Stomach (tissue), 9 donors: Measurements from ENCODE around the gene FOXC2. TPM values are rescaled to one million over a fixed set of nuclear protein-coding genes. Genes with fewer than 3 reads are reported as not detected.

Source experiments
- DNase-seq, 2 donors: peaks; one replicate each; pipeline versions ENCODE4 v3.0.0 to v3.0.0-alpha.2; 2013 to 2019
- H3K27ac ChIP-seq, 5 donors: fragments of 200-600 bp in 4 of 5; sonication (generic) in 4 of 5; one replicate each; pipeline ENCODE4 v1.5.1; 2013 to 2019; ENCODE audit warnings: mild to moderate bottlenecking in 1 of 5, moderate library complexity in 1 of 5
- H3K27me3 ChIP-seq, 3 donors: fragments of 200-600 bp; sonication (generic); one replicate each; pipeline ENCODE4 v1.5.1; 2017 to 2019; ENCODE audit warnings: mixed run types in 1 of 3
- H3K36me3 ChIP-seq, 4 donors: fragments of 200-600 bp; sonication (generic); 1 replicate in 3 of 4; 2 replicates in 1 of 4; pipeline ENCODE4 v1.5.1; 2016 to 2019
- H3K4me1 ChIP-seq, 4 donors: fragments of 200-600 bp; sonication (generic); one replicate each; pipeline ENCODE4 v1.5.1; 2016 to 2019
- H3K4me3 ChIP-seq, 4 donors: fragments of 200-600 bp; sonication (generic) in 3 of 4; one replicate each; pipeline ENCODE4 v1.5.1; 2016 to 2019; ENCODE audit warnings: mild to moderate bottlenecking in 1 of 4
- H3K9me3 ChIP-seq, 4 donors: fragments of 200-600 bp; sonication (generic); one replicate each; pipeline ENCODE4 v1.5.1; 2016 to 2019
- CTCF ChIP-seq, 7 experiments: fragments of 450-650 bp in 4 of 7; fragments of 200-600 bp in 3 of 7; sonication (generic) in 3 of 7; IDR thresholded peaks; one replicate each; pipeline ENCODE4 v1.5.1; 2016 to 2019; ENCODE audit warnings: antibody characterized with exemption in 7 of 7, control low read depth in 2 of 7, mild to moderate bottlenecking in 1 of 7
- EP300 ChIP-seq: sonication (generic); formaldehyde crosslinking; IDR thresholded peaks from one replicate; pipeline ENCODE4 v1.6.1; 2017; ENCODE audit warnings: antibody characterized with exemption
- POLR2A ChIP-seq, 4 donors: fragments of 450-650 bp; IDR thresholded peaks; one replicate each; pipeline ENCODE4 v1.6.1; 2016; ENCODE audit warnings: antibody characterized with exemption in 4 of 4, control low read depth in 2 of 4, mild to moderate bottlenecking in 1 of 4, moderate library complexity in 1 of 4
- POLR2AphosphoS5 ChIP-seq, 3 donors: sonication (generic); formaldehyde crosslinking; IDR thresholded peaks; one replicate each; pipeline ENCODE4 v1.6.1; 2016; ENCODE audit warnings: antibody characterized with exemption in 3 of 3
- WGBS, 5 donors: extraction: QIAGEN DNeasy Blood & Tissue Kit in 3 of 5; methylation state at CpG; one replicate each; pipeline versions ENCODE4 v1.1.5 to v1.1.7; 2013 to 2018; 5-methylcytosine and 5-hydroxymethylcytosine counted together
- intact Hi-C: fragments of 100-400 bp; cut with DNase I; formaldehyde crosslinking; loops from one replicate; pipeline ENCODE4 v1.15.1; 2023; ENCODE audit warnings: low total_unique reads
- polyA plus RNA-seq, 3 donors: library from polyadenylated mRNA; stranded (reverse); fragments of 200-250 nt; gene quantifications; one replicate each; pipeline ENCODE4 v1.2.3, GENCODE V29; 2013
- total RNA-seq, 5 donors: library from RNA; depleted of rRNA; stranded (reverse); fragments of >200 nt; gene quantifications; one replicate each; pipeline versions ENCODE4 v1.1.0 to v1.2.3, GENCODE V29; 2014 to 2016
- donor health status: healthy with polysubstance abuse.
- donor health status: Bipolar disorder and iron deficiency.
- donor health status: healthy.

Gene FOXC2
- total and polyA plus RNA-seq, 8 donors, result 0.08 to 0.18 (median 0.12) TPM; not detected in 5

DNA sequence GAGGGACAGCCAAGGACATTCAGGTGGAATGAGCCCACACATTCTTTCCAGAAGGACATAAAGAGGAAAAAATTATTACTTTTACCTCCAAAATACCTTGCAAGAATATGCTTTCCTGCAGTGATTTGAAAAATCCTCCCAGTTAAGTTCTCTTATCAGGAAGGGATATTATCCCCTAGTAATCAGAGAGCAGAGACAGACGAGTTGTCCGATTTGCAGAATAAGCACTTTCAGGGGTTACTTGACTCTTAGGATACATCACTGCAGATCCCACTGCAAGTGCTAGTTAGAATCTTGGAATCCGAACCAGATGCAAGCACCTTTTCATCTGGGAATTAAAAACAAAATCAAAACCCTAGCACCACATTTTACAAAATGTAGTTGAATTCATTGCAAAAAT lies 45.3 kb downstream of the FOXC2 start:
- Histone ChIP-seq H3K27me3 (peaks cover 0 to 51% (median 12%) of the 10 kb centered on the region in 3 donors), H3K4me1 (peaks cover 0 to 9% (median 0%) of the 10 kb centered on the region in 4 donors), H3K36me3 (no peaks in the 10 kb centered on the region), H3K9me3 (no peaks in the 10 kb centered on the region), H3K27ac (no peak overlapping the region), H3K4me3 (no peak overlapping the region)
- TF ChIP-seq CTCF (IDR thresholded peaks at IDR 0.05), result no peak
- TF ChIP-seq EP300, result no peak
- TF ChIP-seq POLR2AphosphoS5 (IDR thresholded peaks at IDR 0.05), result no peak
- TF ChIP-seq POLR2A (IDR thresholded peaks at IDR 0.05), result no peak
- intact Hi-C loops, result no loop called here
- WGBS, 5 donors, result 60 to 81% (median 72%) methylated on average over 3 of the region's 3 CpGs
- DNase-seq, result no peak

- Histone ChIP-seq H3K4me3 (no peak overlapping the region), H3K9me3 (no peaks in the 10 kb centered on the region), H3K27me3 (peaks cover 0 to 31% (median 16%) of the 10 kb centered on the region in 3 donors), H3K27ac (no peak overlapping the region), H3K4me1 (peaks cover 0 to 9% (median 0%) of the 10 kb centered on the region in 4 donors), H3K36me3 (no peaks in the 10 kb centered on the region)
- intact Hi-C loops, result no loop called here
- TF ChIP-seq POLR2AphosphoS5 (IDR thresholded peaks at IDR 0.05), result no peak
- no peak for TF ChIP-seq EP300
- TF ChIP-seq CTCF (IDR thresholded peaks at IDR 0.05), result no peak
- TF ChIP-seq POLR2A (IDR thresholded peaks at IDR 0.05), result no peak
- WGBS, 5 donors, result 44 to 68% (median 55%) methylated on average over 5 of the region's 5 CpGs
- DNase-seq, result no peak
These were observed 48.1 kb downstream of the FOXC2 start for GRCh38 chr16:86614699-86615098.

DNA sequence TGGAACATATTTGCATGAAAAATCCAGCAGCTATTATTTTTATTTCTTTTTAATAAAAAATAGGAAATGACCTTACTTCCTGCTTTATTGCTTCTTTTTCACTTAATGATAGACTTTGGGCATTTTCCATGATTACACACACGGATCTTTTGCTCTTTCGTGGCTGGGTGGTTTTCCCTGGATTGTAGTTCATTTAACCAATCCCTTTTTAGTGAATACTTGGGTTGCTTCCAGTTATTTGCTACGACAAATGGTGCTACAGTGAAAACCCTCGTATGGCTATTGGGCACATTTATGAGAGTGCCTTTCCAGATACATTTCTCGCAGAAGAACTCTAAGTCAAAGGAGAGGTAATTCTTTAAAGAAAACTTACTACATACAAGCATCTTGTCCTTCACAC lies 50.3 kb downstream of the FOXC2 start:
- TF ChIP-seq POLR2A (IDR thresholded peaks at IDR 0.05), result no peak
- no peak for TF ChIP-seq EP300
- no peak for TF ChIP-seq POLR2AphosphoS5 (IDR thresholded peaks at IDR 0.05)
- intact Hi-C loops, result no loop called here
- Histone ChIP-seq H3K9me3 (no peaks in the 10 kb centered on the region), H3K4me1 (no peaks in the 10 kb centered on the region), H3K27ac (no peak overlapping the region), H3K36me3 (no peaks in the 10 kb centered on the region), H3K27me3 (peaks cover 0 to 28% (median 8%) of the 10 kb centered on the region in 3 donors), H3K4me3 (no peak overlapping the region)
- no peak for DNase-seq
- 61 to 78% (median 72%) methylated on average over 5 of the region's 5 CpGs for WGBS, 5 donors

GRCh38 chr16:86618431-86619238 lies 52.0 kb downstream of the FOXC2 start:
- Histone ChIP-seq H3K27ac (no peak overlapping the region), H3K27me3 (peaks cover 0 to 24% (median 8%) of the 10 kb centered on the region in 3 donors), H3K9me3 (no peaks in the 10 kb centered on the region), H3K36me3 (no peaks in the 10 kb centered on the region), H3K4me1 (no peaks in the 10 kb centered on the region), H3K4me3 (peak overlapping the region in 2 of 4 donors; percentile 8 to 13)
- peak in 1 of 2 donors; percentile 26 for DNase-seq
- WGBS, 5 donors, result 66 to 78% (median 75%) methylated on average over 16 of the region's 16 CpGs
- intact Hi-C loops, result no loop called here
- no peak for TF ChIP-seq EP300
- no peak for TF ChIP-seq CTCF (IDR thresholded peaks at IDR 0.05)
- TF ChIP-seq POLR2AphosphoS5 (IDR thresholded peaks at IDR 0.05), result no peak
- no peak for TF ChIP-seq POLR2A (IDR thresholded peaks at IDR 0.05)

Other genes with a start within 250 kb of the FOXC2 start
- 10 to 100 TPM; 18.4 to 37.9 (median 26.9) TPM for gene FOXF1, start 56.3 kb upstream of the FOXC2 start, total RNA-seq
- 10 to 100 TPM; 15.7 to 18.2 (median 17.7) TPM for gene FOXF1, start 56.3 kb upstream of the FOXC2 start, polyA plus RNA-seq
- 10 to 100 TPM in 2 of 5 donors, 1 to 10 TPM in 3; 3.5 to 23.1 (median 8.0) TPM for gene MTHFSD, start 11.6 kb upstream of the FOXC2 start, total RNA-seq
- 10 to 100 TPM in 1 of 3 donors, 1 to 10 TPM in 2; 4.8 to 13.0 (median 7.0) TPM for gene MTHFSD, start 11.6 kb upstream of the FOXC2 start, polyA plus RNA-seq
- gene FOXL1, start 11.7 kb downstream of the FOXC2 start, total RNA-seq, result 10 to 100 TPM in 1 of 5 donors, 1 to 10 TPM in 2, not detected in 2; 3.0 to 12.7 (median 5.1) TPM
- gene FOXL1, start 11.7 kb downstream of the FOXC2 start, polyA plus RNA-seq, result 1 to 10 TPM in 2 of 3 donors, under 1 TPM in 1; 0.60 to 6.7 (median 5.2) TPM